Activated naive CD8-positive, alpha-beta T cell treated with anti-CD3 and anti-CD28 coated beads, Interleukin-2, amount 50 U/mL, for 16 hours (primary cell): ENCODE results near the gene NLRC5.
"Not testable (repeated sequence)": the region's sequence is repeated elsewhere in the genome, so short reads cannot be mapped to it uniquely, and the experiment has no call there.

Experiments
- DNase-seq: peaks from one replicate; pipeline ENCODE4 v3.0.0-alpha.2; 2020; ENCODE audit warnings: low read depth, low spot score

NLRC5 gene

DNA sequence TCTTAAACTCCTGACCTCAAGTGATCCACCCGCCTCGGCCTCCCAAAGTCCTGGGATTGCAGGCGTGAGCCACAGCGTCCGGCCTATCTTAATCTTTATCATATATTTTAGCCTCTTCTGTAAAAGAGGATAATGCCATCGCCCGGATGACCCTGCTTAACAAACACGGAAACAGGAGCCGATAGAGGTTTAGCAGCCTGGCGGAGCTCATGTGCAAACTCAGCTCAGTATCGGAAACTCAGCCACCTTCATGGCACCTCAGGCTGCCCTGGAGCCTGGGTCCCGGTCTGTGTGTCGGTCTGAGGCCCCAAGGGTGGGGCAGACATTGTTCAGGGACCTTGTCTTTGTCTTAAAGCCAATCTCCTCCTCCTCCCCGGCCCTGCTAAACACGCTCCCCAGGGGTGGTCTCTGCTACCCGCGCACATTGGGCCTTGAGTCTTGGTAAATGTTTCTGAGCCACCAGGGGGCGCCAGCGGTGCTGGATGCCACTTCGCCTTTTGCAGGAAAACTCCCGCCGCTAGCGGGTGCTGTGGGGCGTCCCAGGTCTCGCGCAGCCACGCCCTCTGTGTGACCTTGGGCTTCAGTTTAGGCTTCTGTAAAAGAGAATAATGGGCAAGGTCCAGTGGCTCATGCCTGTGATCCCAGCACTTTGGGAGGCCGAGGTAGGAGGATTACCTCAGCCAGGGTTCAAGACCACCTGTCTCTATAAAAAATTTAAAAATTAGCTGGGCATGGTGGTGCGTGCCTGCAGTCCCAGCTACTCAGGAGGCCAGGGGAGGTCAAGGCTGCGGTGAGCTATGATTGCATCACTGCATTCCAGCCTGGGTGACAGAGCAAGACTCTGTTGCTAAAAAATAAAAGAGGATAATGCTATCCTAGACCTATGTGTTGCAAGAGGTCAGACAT lies 24.9 kb upstream of the NLRC5 start:
- peak; percentile 96 for DNase-seq

DNA sequence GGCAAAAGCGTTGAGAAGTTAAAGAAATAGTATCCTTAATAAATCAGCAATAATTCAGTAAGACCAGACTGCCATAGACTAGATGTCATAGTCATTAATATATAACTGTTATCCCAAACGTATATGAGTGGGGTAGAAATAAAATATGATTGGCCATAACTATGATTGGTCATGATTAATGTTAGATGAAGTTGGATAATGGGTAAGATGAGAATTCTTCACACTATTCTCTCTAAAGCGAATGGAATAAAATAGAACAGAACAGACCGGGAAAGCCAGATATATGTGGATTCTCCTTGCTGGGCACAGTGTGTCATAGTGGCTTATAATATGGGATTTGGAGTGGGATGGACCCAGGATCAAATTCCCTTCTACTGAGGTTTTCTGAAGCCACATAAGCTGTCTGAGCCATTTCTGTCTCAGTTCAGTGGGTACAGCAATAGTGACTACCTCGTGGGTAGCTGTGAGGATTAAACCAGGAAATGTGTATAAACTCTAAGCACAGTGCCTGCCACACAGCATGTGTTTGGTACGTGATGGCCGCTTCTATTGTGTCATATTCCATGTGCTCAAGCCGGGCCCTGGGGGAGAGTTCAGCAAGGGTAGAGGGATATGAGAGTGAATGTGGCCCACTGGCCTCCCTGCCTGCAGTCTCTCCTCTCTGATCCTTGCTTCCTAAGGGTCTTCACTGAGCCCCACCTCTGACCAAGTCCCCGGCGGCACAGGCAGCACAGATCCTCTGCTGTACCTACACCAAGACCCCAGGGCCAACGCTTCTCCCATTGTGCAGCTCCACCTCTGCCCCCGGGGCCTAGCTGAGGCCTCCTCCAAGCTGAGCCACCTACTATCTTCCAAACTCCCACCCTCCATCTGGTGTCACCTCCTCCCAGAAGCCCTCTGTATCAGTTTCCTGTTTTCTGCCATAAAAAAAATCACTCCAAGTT lies 23.9 kb upstream of the NLRC5 start:
- no peak for DNase-seq

DNA sequence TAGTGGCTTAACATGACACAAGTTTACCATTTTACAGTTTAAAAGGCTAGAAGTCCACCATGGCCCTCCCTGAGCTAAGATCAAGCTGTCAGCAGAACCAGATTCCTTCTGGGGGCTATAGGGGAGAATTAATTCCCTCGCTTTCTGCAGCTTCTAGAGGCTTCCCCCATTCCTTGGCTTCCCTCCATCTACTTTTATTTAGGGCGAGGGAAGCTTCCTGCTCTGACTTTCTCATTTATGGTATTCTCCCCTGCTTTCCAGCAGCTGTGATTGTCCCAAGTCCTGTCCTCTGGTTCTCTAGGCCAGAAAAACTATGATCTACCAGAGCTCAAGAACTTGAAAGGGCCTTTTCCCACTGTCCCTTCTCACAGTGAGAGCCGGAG lies 23.3 kb upstream of the NLRC5 start:
- DNase-seq, result no peak

DNA sequence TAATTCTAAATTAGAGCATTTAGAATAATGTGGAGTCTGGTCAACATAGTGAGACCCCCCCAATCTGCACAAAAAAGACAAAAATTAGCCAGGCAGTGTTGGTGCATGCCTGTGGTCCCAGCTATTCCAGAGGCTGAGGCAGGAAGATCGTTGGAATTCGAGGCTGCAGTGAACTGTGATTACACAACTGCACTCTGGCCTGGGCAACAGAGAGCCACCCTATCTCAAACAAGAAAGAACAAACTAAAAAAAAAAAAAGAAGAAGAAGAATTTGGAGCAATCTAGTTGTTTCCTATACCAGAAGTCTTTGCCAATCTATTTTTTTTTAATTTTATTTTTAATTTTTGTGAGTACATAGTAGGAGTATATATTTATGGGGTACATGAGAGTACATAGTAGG lies 21.6 kb upstream of the NLRC5 start:
- no peak for DNase-seq

DNA sequence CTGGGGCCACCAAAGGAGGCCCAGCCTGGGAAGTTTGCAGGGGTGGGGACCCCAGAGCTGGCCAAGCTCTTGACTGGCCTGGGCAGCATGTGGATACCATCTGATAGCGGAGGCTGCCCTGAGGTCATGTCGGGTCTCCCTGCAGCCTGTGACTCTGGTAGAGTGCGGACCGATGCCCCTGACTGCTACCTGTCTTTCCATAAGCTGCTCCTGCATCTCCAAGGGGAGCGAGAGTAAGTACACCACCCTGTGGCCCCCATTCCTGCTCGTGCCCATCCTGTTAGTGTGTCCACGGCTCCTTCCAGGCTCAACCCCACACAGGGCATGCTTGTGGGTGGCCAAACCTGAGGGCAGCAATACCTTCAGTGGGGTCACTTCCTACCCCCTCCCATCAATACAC lies 19.6 kb upstream of the NLRC5 start:
- no peak for DNase-seq

DNA sequence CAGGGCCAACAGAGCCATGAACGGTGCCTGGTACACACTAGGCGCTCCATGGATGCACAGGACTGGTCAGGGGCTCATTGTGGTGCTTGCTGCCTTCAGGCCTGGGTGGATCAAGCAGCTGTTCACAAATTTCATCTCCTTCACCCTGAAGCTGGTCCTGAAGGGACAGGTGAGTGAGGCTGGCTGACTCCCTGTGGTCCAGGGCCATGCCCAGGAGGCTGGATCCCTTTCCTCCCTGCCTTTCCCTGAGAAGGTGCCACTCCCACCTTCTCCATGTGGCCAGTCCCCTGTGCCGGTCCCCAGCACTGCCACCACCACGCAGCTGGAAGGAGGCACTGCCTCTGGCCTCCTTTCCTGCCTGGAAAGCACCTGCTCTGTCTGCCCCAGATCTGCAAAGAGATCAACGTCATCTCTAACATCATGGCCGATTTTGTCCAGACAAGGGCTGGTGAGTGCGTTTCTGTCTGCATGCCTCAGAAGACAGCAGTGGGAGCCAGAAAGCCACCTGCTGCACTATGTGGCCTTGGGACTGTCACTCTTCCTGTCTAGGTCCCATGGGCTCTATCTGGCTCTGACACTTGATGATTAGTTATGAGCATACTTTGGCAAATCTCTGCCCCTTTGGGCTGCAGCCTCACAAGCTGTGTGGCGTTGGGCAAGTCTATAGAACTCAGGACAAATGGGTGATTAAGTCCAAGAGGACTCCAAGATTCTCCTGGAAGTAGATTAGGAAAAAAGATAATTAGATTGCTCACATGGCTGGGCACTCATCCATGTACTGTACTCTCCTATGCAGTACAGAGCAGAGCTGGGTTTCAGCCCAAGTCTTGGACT lies 18.2 kb upstream of the NLRC5 start:
- DNase-seq, result no peak

DNA sequence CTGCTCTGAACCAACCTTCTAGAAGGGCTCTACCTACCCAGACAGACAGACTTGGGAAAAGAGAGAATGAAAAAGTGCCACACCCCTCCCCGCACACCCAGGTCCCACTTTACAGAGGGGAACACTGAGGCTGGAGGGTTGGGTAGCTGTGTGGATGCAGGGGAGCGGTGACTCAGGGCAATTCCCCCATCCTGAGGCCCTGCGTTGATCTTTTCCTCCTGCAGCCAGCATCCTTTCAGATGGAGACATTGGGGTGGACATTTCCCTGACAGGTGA lies 17.7 kb upstream of the NLRC5 start:
- DNase-seq, result no peak

DNA sequence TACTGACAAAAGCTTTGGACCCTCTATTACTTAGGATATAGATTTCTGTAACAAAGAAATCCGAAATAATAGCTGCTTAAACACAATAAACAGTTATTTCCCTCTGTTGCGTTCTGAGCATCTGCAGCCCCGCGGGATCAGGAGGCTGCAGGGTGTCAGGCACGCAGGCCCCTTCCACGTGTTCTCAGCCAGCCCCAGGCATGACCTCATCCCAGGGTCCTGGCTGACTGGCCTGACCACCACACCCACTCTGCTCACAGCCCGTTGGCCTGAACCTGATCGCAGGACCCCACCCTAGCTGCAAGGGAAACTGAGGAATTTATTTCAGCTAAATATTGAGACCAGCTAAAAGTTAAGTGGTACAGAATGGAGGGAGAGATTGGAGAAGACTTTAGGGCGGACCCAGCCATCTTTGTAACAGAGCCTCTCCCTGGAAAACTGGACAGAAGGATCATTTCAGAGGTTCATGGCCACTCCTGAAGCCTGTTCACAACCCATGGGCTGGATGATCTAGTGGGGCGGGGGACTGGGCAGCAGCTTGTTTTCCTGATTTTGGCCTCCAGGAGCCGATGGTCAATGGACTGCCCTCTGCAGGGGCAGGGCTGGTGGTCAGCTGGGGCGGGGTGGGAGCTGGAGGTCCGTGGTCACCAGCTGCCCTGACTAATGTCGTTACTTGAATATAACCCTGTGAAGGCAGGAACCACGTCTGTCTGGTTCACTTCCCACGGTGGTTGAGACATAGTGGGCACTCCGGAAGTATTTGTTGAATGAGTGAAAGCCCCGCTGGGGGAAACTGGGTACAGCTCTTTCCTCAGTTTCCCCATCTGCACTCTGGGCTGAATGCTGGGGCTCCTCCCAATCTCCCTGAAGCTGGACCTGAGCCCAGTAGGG lies 16.7 kb upstream of the NLRC5 start:
- DNase-seq, result no peak

DNA sequence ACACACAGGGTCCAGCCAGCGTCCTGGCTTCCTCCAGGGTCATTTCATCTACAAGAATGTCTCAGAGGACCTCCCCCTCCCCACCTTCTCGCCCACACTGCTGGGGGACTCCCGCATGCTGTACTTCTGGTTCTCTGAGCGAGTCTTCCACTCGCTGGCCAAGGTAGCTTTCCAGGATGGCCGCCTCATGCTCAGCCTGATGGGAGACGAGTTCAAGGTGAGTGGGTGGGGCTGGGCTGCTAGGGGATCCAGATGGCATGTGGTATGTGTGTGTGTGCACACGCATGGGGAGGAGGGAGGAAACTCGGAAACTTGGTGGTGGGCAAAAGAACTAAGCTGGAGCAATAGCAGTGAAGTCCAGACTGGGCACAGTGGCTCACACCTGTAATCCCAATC lies 16.1 kb upstream of the NLRC5 start:
- no peak for DNase-seq

DNA sequence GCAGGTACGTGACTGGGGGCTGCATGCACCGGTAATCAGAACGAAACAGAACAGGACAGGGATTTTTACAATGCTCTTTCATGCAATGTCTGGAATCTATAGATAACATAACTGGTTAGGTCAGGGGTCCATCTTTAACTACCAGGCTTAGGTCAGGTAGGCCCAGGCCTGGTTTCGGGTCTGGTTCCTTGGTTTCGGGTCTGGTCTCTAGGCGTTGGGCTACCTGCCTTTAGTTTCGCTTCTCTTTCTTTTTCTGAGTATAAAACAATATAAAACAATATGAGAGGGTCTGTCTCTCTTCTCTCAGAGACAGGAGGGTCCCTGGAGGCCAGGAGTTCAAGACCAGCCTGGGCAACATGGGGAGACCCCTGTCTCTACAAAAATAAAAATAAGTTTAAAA lies 15.5 kb upstream of the NLRC5 start:
- DNase-seq, result not testable (repeated sequence)

DNA sequence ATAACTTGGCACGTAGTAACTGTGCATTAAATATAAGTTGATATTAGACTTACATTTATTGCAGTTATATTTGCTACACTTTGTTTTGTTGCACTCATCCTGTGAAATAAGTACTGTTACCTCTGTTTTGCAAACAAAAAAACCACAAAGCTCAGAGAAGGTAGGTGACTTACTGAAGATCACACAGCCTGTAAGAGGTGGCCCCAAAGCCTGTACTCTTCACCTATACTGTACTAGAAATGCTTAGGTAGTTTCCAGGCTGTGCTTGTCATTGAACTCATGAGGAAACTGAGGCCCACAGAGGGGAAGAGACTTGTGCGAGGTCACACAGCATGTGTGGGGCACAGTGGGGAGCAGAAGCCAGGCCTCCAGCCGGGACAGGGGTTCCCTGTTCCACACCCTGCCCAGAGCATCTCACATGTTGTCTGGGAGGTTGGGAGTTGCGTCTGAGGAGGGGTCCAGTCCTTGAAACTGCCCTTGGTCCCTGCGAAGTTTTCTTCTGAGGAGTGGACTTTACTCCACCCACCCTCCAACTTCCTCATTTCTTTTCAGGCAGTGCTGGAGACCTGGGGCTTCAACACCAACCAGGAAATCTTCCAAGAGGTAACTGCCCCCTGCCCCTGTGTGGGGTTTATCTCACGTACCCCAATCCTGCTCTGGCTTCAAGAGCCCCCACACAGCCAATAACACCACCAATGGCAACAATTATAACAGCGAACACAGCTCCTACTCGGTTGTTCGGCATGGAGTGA lies 14.6 kb upstream of the NLRC5 start:
- DNase-seq, result no peak

DNA sequence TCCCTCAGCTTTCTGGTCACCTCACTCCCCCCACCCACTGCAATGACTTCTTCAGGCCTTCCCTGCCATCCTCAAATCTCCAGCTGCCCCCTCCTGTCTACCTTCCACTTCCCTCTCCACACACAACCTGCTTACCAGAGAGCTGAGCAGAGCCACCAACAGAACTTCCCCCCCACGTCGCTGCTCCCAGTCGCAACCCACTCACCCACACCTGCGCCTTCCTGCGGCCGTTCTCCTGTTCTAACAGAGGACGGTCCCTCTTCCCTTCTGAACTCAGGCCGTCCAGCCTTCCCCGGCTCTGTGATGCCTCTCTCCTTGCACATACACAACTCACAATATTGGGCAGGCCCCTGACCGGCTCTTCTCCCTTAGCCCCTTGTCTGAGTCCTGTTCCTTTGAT lies 13.6 kb upstream of the NLRC5 start:
- no peak for DNase-seq

DNA sequence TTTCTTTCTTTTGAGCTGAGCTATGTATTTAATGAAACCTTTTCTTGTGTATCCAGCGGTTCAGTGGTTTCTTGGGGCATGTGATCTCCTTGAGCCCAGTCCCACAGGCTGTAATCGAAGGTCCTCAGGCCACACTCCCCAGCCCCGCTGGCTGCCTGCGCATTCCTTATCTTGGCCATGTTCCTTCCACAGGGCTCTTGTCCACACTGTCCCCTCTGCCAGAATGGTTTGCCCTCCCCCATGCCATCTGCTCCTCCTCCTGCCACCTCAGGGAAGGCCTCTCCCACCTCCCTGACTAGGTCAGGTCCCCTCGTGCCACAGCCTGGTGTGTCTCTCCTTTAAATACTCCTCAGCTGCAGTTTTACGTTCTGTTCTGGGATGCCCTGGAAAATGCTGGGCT lies 12.1 kb upstream of the NLRC5 start:
- DNase-seq, result no peak

DNA sequence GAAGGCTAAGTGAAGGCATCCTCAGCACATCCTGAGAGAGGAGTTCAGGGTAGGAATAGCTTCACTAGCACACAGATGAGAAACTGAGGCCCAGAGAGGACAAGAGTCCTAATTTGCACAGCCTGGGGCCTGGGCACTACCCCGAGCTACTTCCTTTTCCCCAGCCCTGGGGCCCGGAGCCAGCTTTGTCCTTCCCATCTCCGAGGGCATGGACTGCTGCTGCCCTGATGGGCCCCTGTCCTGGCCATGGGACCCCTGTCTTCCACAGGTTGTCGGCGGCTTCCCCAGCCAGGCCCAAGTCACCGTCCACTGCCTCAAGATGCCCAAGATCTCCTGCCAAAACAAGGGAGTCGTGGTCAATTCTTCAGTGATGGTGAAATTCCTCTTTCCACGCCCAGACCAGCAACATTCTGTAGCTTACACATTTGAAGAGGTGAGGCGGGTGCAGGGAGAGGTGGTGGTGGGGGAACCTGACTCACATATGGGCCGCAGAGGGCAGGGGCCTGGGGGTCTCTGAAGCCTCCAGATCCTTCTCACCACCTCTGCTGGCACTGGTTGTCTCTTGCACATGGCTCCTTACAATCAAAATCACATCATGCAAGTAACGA lies 11.4 kb upstream of the NLRC5 start:
- no peak for DNase-seq

DNA sequence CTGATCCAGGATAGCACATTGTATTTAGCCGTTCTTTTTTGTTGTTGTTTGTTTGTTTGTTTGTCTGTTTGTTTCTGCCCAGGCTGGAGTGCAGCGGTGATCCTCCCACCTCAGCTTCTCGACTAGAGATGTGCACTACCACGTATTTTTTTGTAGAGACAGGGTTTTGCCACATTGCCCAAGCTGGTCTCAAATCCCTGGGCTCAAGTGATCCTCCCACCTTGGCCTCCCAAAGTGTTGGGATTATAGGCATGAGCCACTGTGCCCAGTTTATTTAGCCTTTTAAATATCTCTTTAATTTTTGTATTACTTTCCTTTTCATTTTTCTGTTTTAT lies 9.2 kb upstream of the NLRC5 start:
- no peak for DNase-seq

DNA sequence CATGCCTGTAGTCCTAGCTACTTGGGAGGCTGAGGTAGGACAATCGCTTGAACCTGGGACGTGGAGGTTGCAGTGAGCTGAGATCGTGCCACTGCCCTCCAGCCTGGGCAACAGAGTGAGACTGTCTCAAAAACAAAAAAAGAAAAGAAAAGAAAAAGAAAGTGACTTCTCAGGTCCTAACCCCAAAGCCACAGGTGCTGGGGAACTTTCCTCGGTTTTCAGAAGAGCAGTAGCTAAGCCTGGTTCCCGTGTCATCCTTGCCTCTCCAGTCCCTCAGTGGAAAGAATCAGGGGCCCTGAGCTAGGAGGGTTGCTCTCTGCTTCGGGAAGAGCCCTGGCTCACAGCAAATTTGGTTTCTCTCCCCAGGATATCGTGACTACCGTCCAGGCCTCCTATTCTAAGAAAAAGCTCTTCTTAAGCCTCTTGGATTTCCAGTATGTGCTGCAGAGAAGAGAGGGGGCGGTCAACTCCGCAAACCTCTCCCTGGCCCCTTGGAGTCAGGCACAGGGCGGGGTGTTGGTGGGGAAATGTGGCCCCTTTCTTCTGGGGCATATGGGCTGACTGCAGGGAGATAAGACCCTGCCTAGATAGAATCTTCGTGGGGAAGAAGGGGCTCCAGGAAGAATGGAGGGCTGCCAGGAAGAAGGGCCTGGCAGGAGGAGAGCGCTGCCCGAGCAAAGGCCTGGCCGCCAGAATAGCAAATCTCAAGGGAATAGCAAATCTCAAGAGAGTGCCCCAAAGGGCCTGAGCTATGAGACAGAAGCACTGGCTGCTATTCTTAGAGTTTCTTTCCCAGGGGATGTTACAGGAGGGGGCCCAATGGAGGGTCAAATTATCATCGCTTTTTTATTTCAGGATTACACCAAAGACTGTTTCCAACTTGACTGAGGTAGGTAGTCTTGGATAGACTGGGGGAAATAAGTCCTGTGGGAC lies 8.3 kb upstream of the NLRC5 start:
- DNase-seq, result no peak

DNA sequence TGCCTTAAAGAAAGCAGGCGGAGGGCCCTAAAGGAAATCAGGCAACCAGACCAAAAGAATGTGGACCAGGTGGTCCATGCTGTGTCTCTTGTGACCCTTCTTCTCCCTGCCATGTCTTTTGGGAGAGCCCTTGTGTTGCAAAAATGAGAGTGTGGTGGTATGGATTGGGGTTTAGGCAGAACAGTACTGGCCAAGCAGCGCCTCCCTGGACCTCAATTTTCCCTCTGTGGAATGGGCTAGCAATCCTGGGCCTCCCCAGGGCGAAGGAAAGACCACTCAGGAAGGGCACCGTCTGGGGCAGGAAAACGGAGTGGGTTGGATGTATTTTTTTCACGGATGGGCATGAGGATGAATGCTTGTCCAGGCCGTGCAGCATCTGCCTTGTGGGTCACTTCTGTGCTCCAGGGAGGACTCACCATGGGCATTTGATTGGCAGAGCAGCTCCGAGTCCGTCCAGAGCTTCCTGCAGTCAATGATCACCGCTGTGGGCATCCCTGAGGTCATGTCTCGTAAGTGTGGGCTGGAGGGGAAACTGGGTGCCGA lies 7.6 kb upstream of the NLRC5 start:
- no peak for DNase-seq

DNA sequence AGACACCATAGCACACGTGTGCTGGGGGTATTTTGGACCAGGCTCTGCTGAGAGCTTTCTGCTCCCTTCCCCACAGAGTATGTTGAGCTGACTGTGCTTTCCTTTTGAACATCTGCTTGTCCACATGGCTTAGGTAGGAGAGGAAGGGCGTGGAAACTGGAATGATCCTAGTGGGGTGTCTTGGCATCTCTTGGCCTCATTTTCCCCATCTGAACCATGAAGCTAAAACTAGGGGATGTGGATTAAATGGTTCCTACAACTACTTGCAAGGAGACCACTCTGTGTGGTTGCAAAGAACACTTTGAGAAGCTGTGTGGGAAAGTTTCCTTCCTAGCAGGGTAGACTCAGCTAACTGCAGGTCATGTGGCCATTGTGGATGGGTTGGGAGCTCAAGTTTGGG lies 6.7 kb upstream of the NLRC5 start:
- no peak for DNase-seq
